ENCODE data around the gene GRIA1. TPM values are rescaled to one million over a fixed set of nuclear protein-coding genes. Genes with fewer than 3 reads are reported as not detected.

Gene GRIA1
- polyA plus RNA-seq, 3 donors: 2.8 to 4.2 (median 3.1) TPM

- DNase-seq: no peak
Measured at GRCh38 chr5:153491856-153492255, 1.4 kb downstream of the GRIA1 start.

DNA sequence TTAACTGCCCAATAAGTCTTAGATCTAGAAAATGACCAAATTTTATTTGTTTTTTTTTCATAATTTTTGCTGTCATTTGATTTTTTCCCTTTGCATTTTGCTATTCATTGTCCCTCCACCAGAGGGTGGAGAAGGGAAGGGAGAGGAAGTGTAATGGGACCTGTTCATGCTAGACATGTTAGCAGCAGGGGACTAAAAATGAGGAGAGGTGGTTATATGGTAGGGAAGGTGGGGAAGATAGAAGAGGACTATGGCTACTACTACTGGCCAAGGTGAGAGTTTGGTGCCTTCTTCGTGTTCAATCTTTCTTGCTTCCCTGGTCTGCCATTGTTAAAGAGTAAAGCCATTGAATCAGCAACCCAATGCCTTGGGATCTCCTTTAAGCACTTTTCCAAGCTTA is 6.4 kb downstream of the GRIA1 start:
- DNase-seq: no peak

GRCh38 chr5:153498516-153498915 is 8.0 kb downstream of the GRIA1 start:
- no peak for DNase-seq

GRCh38 chr5:153500178-153500577 is 9.7 kb downstream of the GRIA1 start:
- DNase-seq: no peak

GRCh38 chr5:153504726-153505125 is 14.3 kb downstream of the GRIA1 start:
- DNase-seq: no peak

GRCh38 chr5:153508700-153509099 is 18.2 kb downstream of the GRIA1 start:
- DNase-seq: no peak

- DNase-seq: no peak
Measured at GRCh38 chr5:153511622-153512021, 21.2 kb downstream of the GRIA1 start.

DNA sequence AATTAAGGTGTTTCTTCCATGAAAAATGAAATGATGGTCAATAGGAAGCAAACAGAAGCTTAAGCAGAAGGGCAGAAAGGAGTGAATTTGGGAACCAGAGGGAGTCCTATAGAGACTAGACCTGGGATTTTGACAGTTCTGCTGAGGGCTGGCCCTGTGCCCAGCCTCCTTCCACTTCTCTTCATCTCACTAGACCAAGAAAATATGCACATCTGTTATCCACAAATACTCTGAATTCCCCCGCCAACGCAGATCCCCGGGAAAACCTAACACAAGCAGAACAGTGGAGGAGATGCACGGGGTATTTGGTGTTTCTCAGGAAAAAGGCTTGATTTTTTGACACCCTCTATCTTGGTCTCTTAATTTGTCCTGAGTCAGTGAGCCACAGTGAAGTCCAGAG is 22.7 kb downstream of the GRIA1 start:
- no peak for DNase-seq

GRCh38 chr5:153515301-153515700 is 24.8 kb downstream of the GRIA1 start:
- no peak for DNase-seq

GRCh38 chr5:153516504-153517240 is 26.2 kb downstream of the GRIA1 start:
- DNase-seq: no peak

DNA sequence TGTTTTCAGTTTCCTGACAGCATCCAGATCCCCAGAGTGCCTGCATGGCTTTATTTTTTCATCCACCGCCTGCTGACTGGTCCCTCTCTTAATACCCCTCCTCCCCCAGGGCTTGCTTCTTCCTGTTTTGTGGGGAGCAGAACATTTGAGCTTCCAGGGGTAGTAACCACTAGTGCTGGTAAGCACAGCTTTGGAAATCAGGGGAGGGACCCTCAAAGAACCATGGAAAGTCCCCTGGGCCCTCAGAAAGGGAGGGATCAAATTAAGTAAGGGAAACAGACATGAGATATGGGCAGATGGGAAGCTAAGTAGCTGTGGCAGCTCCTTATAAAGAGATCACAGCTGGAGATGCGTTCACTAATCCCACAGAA is 26.8 kb downstream of the GRIA1 start:
- DNase-seq: no peak

DNA sequence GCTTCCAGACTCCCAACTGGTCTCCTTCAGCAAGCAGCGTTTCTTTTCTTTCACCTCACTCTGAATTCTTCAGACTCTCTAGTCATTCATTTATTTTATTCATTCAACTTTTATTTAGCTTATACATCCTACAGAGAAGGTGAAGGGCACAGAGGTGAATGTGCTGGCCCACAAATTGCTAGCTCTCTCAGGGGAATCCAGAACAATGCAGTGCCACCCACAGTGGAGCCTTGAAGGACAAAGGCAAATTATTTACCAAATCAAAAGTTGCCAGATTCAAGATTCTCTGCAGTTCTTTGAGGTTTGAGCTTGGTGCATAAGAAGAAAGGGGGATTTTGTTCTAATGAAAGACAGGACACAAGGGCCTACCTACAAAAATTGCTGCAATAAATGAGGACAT is 29.7 kb downstream of the GRIA1 start:
- no peak for DNase-seq

DNA sequence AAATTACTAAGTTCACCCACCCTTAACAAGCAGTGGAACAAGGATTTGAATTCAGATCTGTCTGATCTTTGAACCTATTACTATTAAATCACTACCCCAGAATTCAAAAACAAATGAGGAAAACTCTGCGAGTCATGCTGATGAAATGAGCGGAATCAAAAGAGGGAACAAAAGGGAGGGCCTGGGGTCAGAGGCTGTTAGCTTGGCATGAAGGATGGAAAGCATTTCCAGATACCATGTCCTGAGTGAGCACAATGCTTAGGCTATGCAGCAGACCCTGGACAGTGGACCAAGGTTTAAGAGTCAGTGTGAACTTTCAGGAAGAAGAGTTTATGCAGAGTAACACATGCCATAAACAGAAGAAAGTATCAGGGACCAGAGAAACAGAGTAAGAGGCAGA is 30.5 kb downstream of the GRIA1 start:
- DNase-seq: no peak

DNA sequence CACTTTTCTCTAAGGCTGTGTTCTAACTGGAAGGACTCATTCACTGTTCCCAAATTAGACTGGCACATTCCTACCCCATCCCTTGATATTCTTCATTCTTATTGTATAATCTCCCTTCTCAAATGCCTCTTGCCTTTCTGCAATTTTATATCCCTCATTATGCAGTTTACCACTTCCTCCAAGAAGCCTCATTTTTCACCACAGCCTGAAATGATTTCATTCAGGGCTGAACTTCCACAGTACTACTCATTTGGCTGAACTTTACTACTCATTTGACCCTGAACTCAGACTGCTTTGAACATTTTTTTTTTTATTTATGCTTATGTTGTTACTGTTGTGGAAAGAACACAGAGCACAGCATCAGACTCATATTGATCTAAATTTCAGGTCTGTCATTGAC is 32.7 kb downstream of the GRIA1 start:
- no peak for DNase-seq

GRCh38 chr5:153523831-153524230 is 33.4 kb downstream of the GRIA1 start:
- DNase-seq: no peak

DNA sequence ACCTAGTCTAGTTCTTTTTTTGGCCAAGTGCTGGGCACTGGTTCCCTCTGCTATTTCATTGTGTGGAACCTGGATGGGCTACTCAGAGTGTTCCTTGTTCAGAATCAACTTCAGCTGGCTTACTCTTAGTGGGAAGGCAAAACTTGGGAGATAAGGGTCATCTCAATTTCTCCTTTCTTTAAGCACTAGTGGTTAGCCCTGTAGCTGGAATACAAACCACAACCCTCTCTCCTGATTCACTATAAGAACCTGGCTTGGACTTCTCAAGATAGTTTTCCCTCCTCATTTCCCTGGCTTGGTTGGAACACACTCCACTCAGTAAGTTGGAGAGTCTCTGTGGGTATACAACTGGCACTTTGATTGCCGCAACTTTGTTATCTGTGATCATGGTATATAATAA is 35.1 kb downstream of the GRIA1 start:
- DNase-seq: no peak

DNA sequence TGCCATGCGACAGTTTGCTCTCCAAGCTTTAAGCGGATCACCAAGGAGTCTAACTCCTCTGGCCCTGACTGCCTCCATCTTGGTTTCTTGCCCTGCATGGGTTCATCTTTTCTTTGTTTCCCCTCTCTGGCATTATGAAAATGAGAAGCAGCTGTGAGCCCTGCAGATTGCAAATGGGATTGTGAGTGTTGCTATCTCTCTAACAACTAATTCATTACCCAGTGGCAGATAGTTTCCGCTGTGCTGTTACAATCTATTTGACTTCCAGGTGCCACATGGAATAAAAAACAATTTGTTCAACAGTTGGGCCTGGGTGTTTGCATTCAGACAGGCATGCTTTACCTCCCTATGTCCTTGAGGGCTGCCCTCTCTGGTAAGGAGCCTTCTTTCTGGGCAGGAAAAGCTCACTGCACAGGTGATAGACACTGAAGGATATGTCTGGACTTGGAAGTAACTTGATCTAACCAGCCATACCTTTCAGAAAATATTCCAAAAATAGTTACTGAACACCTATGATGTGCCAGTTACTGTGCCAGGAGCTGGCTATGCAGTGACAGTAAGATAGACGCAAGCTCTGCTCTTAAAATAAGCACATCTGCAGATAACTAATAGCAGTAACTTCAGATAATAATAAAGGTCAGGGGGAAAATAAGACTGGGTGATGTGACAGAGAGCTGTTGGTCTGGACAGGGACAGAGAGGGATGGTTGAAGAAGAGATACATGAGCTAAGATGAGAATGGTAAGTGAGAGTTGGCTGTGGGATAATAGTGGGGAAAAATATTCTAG is 40.1 kb downstream of the GRIA1 start:
- no peak for DNase-seq

DNA sequence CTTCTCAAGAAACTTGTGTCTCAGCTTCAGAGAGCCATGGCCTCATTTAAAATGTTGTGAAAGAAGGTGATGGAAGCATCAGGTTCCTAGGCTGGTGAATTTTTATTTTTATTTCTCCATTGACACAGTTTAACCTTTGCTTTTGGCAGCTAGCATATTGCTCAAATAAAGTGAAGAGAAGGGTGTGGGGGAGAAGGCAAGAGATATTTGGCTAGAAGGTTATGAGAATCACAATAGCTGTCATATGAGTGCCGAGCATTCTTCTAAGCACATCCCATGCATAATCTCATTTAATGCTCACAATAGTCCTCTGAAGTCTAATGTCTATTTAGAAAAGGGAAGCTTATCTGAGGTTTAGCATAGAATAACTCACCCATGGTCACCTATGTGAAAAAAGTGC is 43.1 kb downstream of the GRIA1 start:
- no peak for DNase-seq

GRCh38 chr5:153534102-153534501 is 43.6 kb downstream of the GRIA1 start:
- no peak for DNase-seq

- no peak for DNase-seq
Measured at GRCh38 chr5:153537207-153537606, 46.7 kb downstream of the GRIA1 start.

- no peak for DNase-seq
Measured at GRCh38 chr5:153539983-153540382, 49.5 kb downstream of the GRIA1 start.

- no peak for DNase-seq
Measured at GRCh38 chr5:153542536-153542935, 52.1 kb downstream of the GRIA1 start.

GRCh38 chr5:153543288-153543687 is 52.8 kb downstream of the GRIA1 start:
- DNase-seq: no peak

Measured in renal pelvis (tissue), 4 donors.